OCI-LY7 (cell line): ENCODE results near the gene SCN3A. TPM values are rescaled to one million over a fixed set of nuclear protein-coding genes. Genes with fewer than 3 reads are reported as not detected.

Source experiments
- BruUV-seq: library from RNA; stranded (reverse); fragments of 400-500 nt; replicated peaks from 2 replicates; lab custom pipeline; 2021; lab: Mats Ljungman, UMichigan
- CTCF ChIA-PET: fragments of 300-600 bp; sonication (Branson Sonifier 250); formaldehyde crosslinking; loops from one replicate; lab custom pipeline; 2022; ENCODE audit warnings: antibody characterized with exemption; ENCODE audit not compliant: unreplicated experiment; lab: Charles Lee
- POLR2A ChIA-PET: fragments of 300-600 bp; sonication (Branson Sonifier 250); formaldehyde crosslinking; loops from one replicate; lab custom pipeline; 2022; ENCODE audit warnings: antibody characterized with exemption; lab: Charles Lee
- DNase-seq: peaks from one replicate; pipeline ENCODE4 v3.0.0-alpha.2; 2015; ENCODE audit warnings: low spot score
- H2AFZ ChIP-seq: fragments of 200-600 bp; sonication (generic), shearing (Covaris generic); 2 replicates; pipeline ENCODE4 v1.6.1; 2014; ENCODE audit warnings: mild to moderate bottlenecking, antibody characterized with exemption, low read length, moderate library complexity
- H3K27ac ChIP-seq: fragments of 200-600 bp; sonication (generic); 2 replicates; pipeline ENCODE4 v1.5.1; 2014; ENCODE audit warnings: mixed run types, low read depth, mild to moderate bottlenecking, moderate library complexity, low read length, inconsistent platforms; ENCODE audit not compliant: poor library complexity, severe bottlenecking
- H3K36me3 ChIP-seq: fragments of 200-600 bp; sonication (generic); 2 replicates; pipeline ENCODE4 v1.6.1; 2014; ENCODE audit warnings: mild to moderate bottlenecking, antibody characterized with exemption, low read length, moderate library complexity, mixed read lengths; ENCODE audit not compliant: insufficient read depth
- H3K4me1 ChIP-seq: fragments of 200-600 bp; sonication (generic); 2 replicates; pipeline ENCODE4 v1.5.1; 2014; ENCODE audit warnings: mild to moderate bottlenecking, low read length; ENCODE audit not compliant: insufficient read depth, poor library complexity, severe bottlenecking
- H3K4me2 ChIP-seq: fragments of 200-600 bp; sonication (generic); 2 replicates; pipeline ENCODE4 v1.6.1; 2014; ENCODE audit warnings: mild to moderate bottlenecking, low read length
- H3K4me3 ChIP-seq: fragments of 200-600 bp; sonication (generic); 2 replicates; pipeline ENCODE4 v1.5.1; 2014; ENCODE audit warnings: mild to moderate bottlenecking, low read depth, low read length; ENCODE audit not compliant: poor library complexity, severe bottlenecking
- H3K79me2 ChIP-seq: fragments of 200-600 bp; sonication (generic); 2 replicates; pipeline ENCODE4 v1.6.1; 2016; ENCODE audit warnings: low read depth, mild to moderate bottlenecking, low read length, moderate library complexity, mixed read lengths; ENCODE audit not compliant: insufficient read depth
- H3K9me2 ChIP-seq: fragments of 200-600 bp; sonication (generic); 2 replicates; pipeline ENCODE4 v1.6.1; 2016; ENCODE audit warnings: mild to moderate bottlenecking, low read length, mixed read lengths; ENCODE audit not compliant: insufficient read depth
- H3K9me3 ChIP-seq: fragments of 200-600 bp; sonication (generic); 2 replicates; pipeline ENCODE4 v1.6.1; 2014; ENCODE audit warnings: mild to moderate bottlenecking, mixed run types, low read length, mixed read lengths
- H4K20me1 ChIP-seq: fragments of 200-600 bp; sonication (generic); 2 replicates; pipeline ENCODE4 v1.6.1; 2014; ENCODE audit warnings: mild to moderate bottlenecking, antibody characterized with exemption, low read length, moderate library complexity, mixed read lengths; ENCODE audit not compliant: insufficient read depth
- CTCF ChIP-seq: fragments of 200-600 bp; sonication (generic); conservative IDR thresholded peaks from 2 replicates; pipeline ENCODE4 v1.5.1; 2014; ENCODE audit warnings: mild to moderate bottlenecking, antibody characterized with exemption, low read length, moderate library complexity, mixed read lengths
- EZH2phosphoT487 ChIP-seq: fragments of 200-600 bp; sonication (generic); IDR thresholded peaks from 2 replicates; pipeline ENCODE4 v1.6.1; 2018; ENCODE audit warnings: low read depth, borderline replicate concordance, mild to moderate bottlenecking, mixed run types, antibody characterized with exemption, low read length, moderate library complexity, mixed read lengths
- intact Hi-C: fragments of 100-400 bp; cut with micrococcal nuclease; formaldehyde crosslinking; loops from one replicate; pipeline ENCODE4 v1.10.0; 2022; ENCODE audit not compliant: unreplicated experiment
- total RNA-seq, 2 experiments: library from RNA; depleted of rRNA in 1 of 2; stranded (reverse); fragments of >200 nt in 1 of 2; shearing (Covaris generic) in 1 of 2; gene quantifications; 2 replicates each; pipeline ENCODE4 v1.2.3, GENCODE V29; 2014 to 2022

The SCN3A gene
- total RNA-seq, 2 experiments from 2014 or later = 7.1 to 8.0 TPM

GRCh38 chr2:165120740-165121467, 82.9 kb downstream of the SCN3A start:
- Histone ChIP-seq H3K4me2 (no peak overlapping the region), H3K36me3 (no peaks in the 10 kb centered on the region), H3K27ac (no peak overlapping the region), H3K4me1 (no peaks in the 10 kb centered on the region), H2AFZ (no peak overlapping the region), H3K9me2 (no peaks in the 10 kb centered on the region), H3K4me3 (no peak overlapping the region), H3K79me2 (no peaks in the 10 kb centered on the region), H3K9me3 (no peaks in the 10 kb centered on the region), H4K20me1 (no peaks in the 10 kb centered on the region)
- ChIA-PET POLR2A (interaction anchor here (0.6 to 0.7 kb wide), 4 partner anchors 13 to 1334 kb away, joined by 3 read pairs; no protein-coding TSS in a partner anchor), CTCF (no interaction called here)
- TF ChIP-seq CTCF (no peak), EZH2phosphoT487 (no peak)
- no peak for DNase-seq
- intact Hi-C loops = no loop called here
- BruUV-seq = no TSS peak

DNA sequence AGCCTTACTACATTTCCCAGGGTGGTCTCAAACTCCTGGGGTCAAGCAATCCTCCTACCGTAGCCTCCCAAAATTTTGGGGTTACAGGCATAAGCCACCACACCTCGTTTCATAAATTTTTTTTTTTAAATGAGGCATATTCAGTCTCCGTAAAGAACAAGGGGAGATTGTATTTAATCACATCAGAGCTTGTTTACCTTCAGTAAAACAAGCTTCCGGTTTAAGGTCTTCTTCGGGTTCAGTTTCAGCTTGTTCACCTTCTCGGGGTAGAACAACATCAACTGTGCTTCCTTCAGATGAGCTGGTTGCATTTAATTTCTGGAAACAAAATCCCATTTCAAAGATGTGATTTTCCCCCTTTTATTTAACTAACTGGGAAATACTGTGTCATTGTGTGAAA, 88.6 kb downstream of the SCN3A start:
- intact Hi-C loops = no loop called here
- DNase-seq = no peak
- Histone ChIP-seq H3K4me2 (no peak overlapping the region), H3K36me3 (no peaks in the 10 kb centered on the region), H3K4me3 (no peak overlapping the region), H3K4me1 (no peaks in the 10 kb centered on the region), H3K79me2 (no peaks in the 10 kb centered on the region), H3K27ac (no peak overlapping the region), H2AFZ (no peak overlapping the region), H3K9me3 (no peaks in the 10 kb centered on the region), H4K20me1 (no peaks in the 10 kb centered on the region), H3K9me2 (no peaks in the 10 kb centered on the region)
- ChIA-PET CTCF (no interaction called here), POLR2A (interaction anchor here (0.6 to 0.9 kb wide), 2 partner anchors 11 to 370 kb away, joined by 3 to 6 read pairs; no protein-coding TSS in a partner anchor)
- no peak for TF ChIP-seq EZH2phosphoT487
- TF ChIP-seq CTCF = no peak
- no TSS peak for BruUV-seq
